IPS-20b (cell line): ENCODE measurements around the gene SNX1.

Experiments used
- H3K27ac ChIP-seq: one replicate; pipeline ENCODE4 v1.5.1; 2013; ENCODE audit warnings: low read length
- H3K27me3 ChIP-seq: 2 replicates; pipeline ENCODE4 v1.6.1; 2013; ENCODE audit warnings: mild to moderate bottlenecking, low read length, inconsistent platforms; ENCODE audit not compliant: insufficient read depth
- H3K36me3 ChIP-seq: 2 replicates; pipeline ENCODE4 v1.6.1; 2013; ENCODE audit warnings: low read depth, mild to moderate bottlenecking, inconsistent platforms, low read length, moderate library complexity; ENCODE audit not compliant: insufficient read depth
- H3K4me1 ChIP-seq: 2 replicates; pipeline ENCODE4 v1.6.1; 2013; ENCODE audit warnings: mild to moderate bottlenecking, control low read depth, inconsistent platforms, low read length, moderate library complexity; ENCODE audit not compliant: insufficient read depth
- H3K4me3 ChIP-seq: 2 replicates; pipeline ENCODE4 v1.5.1; 2013; ENCODE audit warnings: mild to moderate bottlenecking, low read length, inconsistent platforms
- H3K9ac ChIP-seq: 2 replicates; pipeline ENCODE4 v1.6.1; 2013; ENCODE audit warnings: low read depth, mild to moderate bottlenecking, inconsistent platforms, low read length, moderate library complexity
- H3K9me3 ChIP-seq: 2 replicates; pipeline ENCODE4 v1.6.1; 2013; ENCODE audit warnings: mild to moderate bottlenecking, low read depth, low read length, inconsistent platforms; ENCODE audit not compliant: insufficient read depth

SNX1 gene

GRCh38 chr15:64152507-64153387, 57.0 kb downstream of the SNX1 start:
- Histone ChIP-seq H3K4me3 (peak overlapping the region; percentile 68), H3K9me3 (no peaks in the 10 kb centered on the region), H3K27me3 (peaks cover 37% of the 10 kb centered on the region), H3K9ac (peak overlapping the region; percentile 39; the same call in 1 of the 2 replicates), H3K27ac (no peak overlapping the region), H3K36me3 (peaks cover 36% of the 10 kb centered on the region), H3K4me1 (peaks cover 7% of the 10 kb centered on the region)

- Histone ChIP-seq H3K9ac (no peak overlapping the region; the same call in 1 of the 2 replicates), H3K27me3 (peaks cover 37% of the 10 kb centered on the region), H3K27ac (no peak overlapping the region), H3K4me1 (peaks cover 7% of the 10 kb centered on the region), H3K4me3 (peak overlapping the region; percentile 68; the same call in 1 of the 2 replicates), H3K9me3 (no peaks in the 10 kb centered on the region), H3K36me3 (peaks cover 46% of the 10 kb centered on the region)
Observed at GRCh38 chr15:64153480-64154367, 57.9 kb downstream of the SNX1 start.

- H3K4me1 ChIP-seq, result peaks cover 7% of the 10 kb centered on the region
- H3K4me3 ChIP-seq, result no peak overlapping the region
- H3K27me3 ChIP-seq, result peaks cover 24% of the 10 kb centered on the region
- no peak overlapping the region for H3K9ac ChIP-seq
- peaks cover 63% of the 10 kb centered on the region for H3K36me3 ChIP-seq
- no peak overlapping the region for H3K27ac ChIP-seq
- no peaks in the 10 kb centered on the region for H3K9me3 ChIP-seq
Observed at GRCh38 chr15:64155802-64156651, 60.2 kb downstream of the SNX1 start.

- Histone ChIP-seq H3K36me3 (peaks cover 70% of the 10 kb centered on the region), H3K4me1 (peaks cover 7% of the 10 kb centered on the region), H3K9me3 (no peaks in the 10 kb centered on the region), H3K27ac (no peak overlapping the region), H3K4me3 (no peak overlapping the region), H3K9ac (no peak overlapping the region), H3K27me3 (peaks cover 17% of the 10 kb centered on the region)
Observed at GRCh38 chr15:64156652-64157331, 61.0 kb downstream of the SNX1 start.

GRCh38 chr15:64157599-64158125, 61.9 kb downstream of the SNX1 start:
- Histone ChIP-seq H3K27ac (no peak overlapping the region), H3K4me3 (no peak overlapping the region), H3K27me3 (peaks cover 8% of the 10 kb centered on the region), H3K4me1 (peaks cover 7% of the 10 kb centered on the region), H3K9me3 (no peaks in the 10 kb centered on the region), H3K9ac (no peak overlapping the region), H3K36me3 (peaks cover 71% of the 10 kb centered on the region)

- H3K27ac ChIP-seq, result no peak overlapping the region
Observed at GRCh38 chr15:64158363-64159134, 62.8 kb downstream of the SNX1 start.

GRCh38 chr15:64161688-64162477, 66.1 kb downstream of the SNX1 start:
- H3K27ac ChIP-seq, result no peak overlapping the region

More at GRCh38 chr15:64158363-64159134, 62.8 kb downstream of the SNX1 start:
- H3K36me3 ChIP-seq, result peaks cover 71% of the 10 kb centered on the region
- no peak overlapping the region for H3K4me3 ChIP-seq
- H3K9ac ChIP-seq, result no peak overlapping the region
- H3K4me1 ChIP-seq, result peaks cover 6% of the 10 kb centered on the region
- no peaks in the 10 kb centered on the region for H3K9me3 ChIP-seq
- no peaks in the 10 kb centered on the region for H3K27me3 ChIP-seq

GRCh38 chr15:64162478-64162868, 66.7 kb downstream of the SNX1 start:
- Histone ChIP-seq H3K4me1 (peaks cover 10% of the 10 kb centered on the region), H3K9ac (peak overlapping the region; percentile 94)

More at GRCh38 chr15:64161688-64162477, 66.1 kb downstream of the SNX1 start:
- Histone ChIP-seq H3K27me3 (no peaks in the 10 kb centered on the region), H3K9me3 (no peaks in the 10 kb centered on the region), H3K9ac (peak overlapping the region; percentile 94), H3K4me1 (peaks cover 10% of the 10 kb centered on the region), H3K4me3 (peak overlapping the region; percentile 89), H3K36me3 (peaks cover 44% of the 10 kb centered on the region)

GRCh38 chr15:64162869-64163658, 67.3 kb downstream of the SNX1 start, which contains the start of gene PPIB:
Gene PPIB, minus strand, starts transcription at chr15:64163022. Its CDS starts 36 bp downstream, at chr15:64162986.
- H3K4me1 ChIP-seq, result peaks cover 10% of the 10 kb centered on the region
- no peaks in the 10 kb centered on the region for H3K27me3 ChIP-seq
- H3K4me3 ChIP-seq, result peak within 1 kb of the TSS; percentile 89
- no peaks in the 10 kb centered on the region for H3K9me3 ChIP-seq
- H3K9ac ChIP-seq, result peak within 1 kb of the TSS; percentile 94
- no peak within 1 kb of the TSS for H3K27ac ChIP-seq
- H3K36me3 ChIP-seq, result peaks cover 32% of the 10 kb centered on the region

More at GRCh38 chr15:64162478-64162868, 66.7 kb downstream of the SNX1 start:
- H3K9me3 ChIP-seq, result no peaks in the 10 kb centered on the region
- no peak overlapping the region for H3K27ac ChIP-seq
- no peaks in the 10 kb centered on the region for H3K27me3 ChIP-seq
- peak overlapping the region; percentile 89 for H3K4me3 ChIP-seq
- H3K36me3 ChIP-seq, result peaks cover 38% of the 10 kb centered on the region
